ENCODE measurements around the gene USP46.
A peak's percentile ranks its signal among the peaks of the same experiment; 100 is the strongest.

The USP46 gene

GRCh38 chr4:52628543-52628942 lies 30.6 kb downstream of the USP46 start:
- DNase-seq (ENCODE audit: low read depth): no peak
- H3K4me3 ChIP-seq (ENCODE audit: low read length): no peak overlapping the region
- no peak for TF ChIP-seq CTCF (IDR thresholded peaks at IDR 0.05; ENCODE audit: insufficient read depth, low read depth, low read length, missing control alignments)

GRCh38 chr4:52627876-52628275 lies 31.2 kb downstream of the USP46 start:
- DNase-seq (ENCODE audit: low read depth): no peak
- TF ChIP-seq CTCF (IDR thresholded peaks at IDR 0.05; ENCODE audit: insufficient read depth, low read depth, low read length, missing control alignments): no peak
- H3K4me3 ChIP-seq (ENCODE audit: low read length): no peak overlapping the region

GRCh38 chr4:52625216-52625615 lies 33.9 kb downstream of the USP46 start:
- no peak for TF ChIP-seq CTCF (IDR thresholded peaks at IDR 0.05; ENCODE audit: insufficient read depth, low read depth, low read length, missing control alignments)
- H3K4me3 ChIP-seq (ENCODE audit: low read length): no peak overlapping the region
- no peak for DNase-seq (ENCODE audit: low read depth)

- H3K4me3 ChIP-seq (ENCODE audit: low read length): no peak overlapping the region
These were observed 36.5 kb downstream of the USP46 start for GRCh38 chr4:52622564-52622963.

GRCh38 chr4:52621567-52621966 lies 37.5 kb downstream of the USP46 start:
- H3K4me3 ChIP-seq (ENCODE audit: low read length): no peak overlapping the region
- TF ChIP-seq CTCF (IDR thresholded peaks at IDR 0.05; ENCODE audit: insufficient read depth, low read depth, low read length, missing control alignments): no peak
- DNase-seq (ENCODE audit: low read depth): no peak

More at GRCh38 chr4:52622564-52622963, 36.5 kb downstream of the USP46 start:
- DNase-seq (ENCODE audit: low read depth): peak; percentile 72
- no peak for TF ChIP-seq CTCF (IDR thresholded peaks at IDR 0.05; ENCODE audit: insufficient read depth, low read depth, low read length, missing control alignments)

- DNase-seq (ENCODE audit: low read depth): no peak
- no peak for TF ChIP-seq CTCF (IDR thresholded peaks at IDR 0.05; ENCODE audit: insufficient read depth, low read depth, low read length, missing control alignments)
- no peak overlapping the region for H3K4me3 ChIP-seq (ENCODE audit: low read length)
These were observed 39.5 kb downstream of the USP46 start for GRCh38 chr4:52619591-52619931.

- TF ChIP-seq CTCF (IDR thresholded peaks at IDR 0.05; ENCODE audit: insufficient read depth, low read depth, low read length, missing control alignments): no peak
- no peak for DNase-seq (ENCODE audit: low read depth)
- no peak overlapping the region for H3K4me3 ChIP-seq (ENCODE audit: low read length)
These were observed 40.1 kb downstream of the USP46 start for GRCh38 chr4:52618795-52619590.
